Effector memory CD4-positive, alpha-beta T cell (primary cell): ENCODE measurements around the gene C3orf18.
"Not testable (repeated sequence)": the region's sequence is repeated elsewhere in the genome, so short reads cannot be mapped to it uniquely, and the experiment has no call there.

Experiments used
- DNase-seq, 3 donors: peaks; one replicate each; pipeline ENCODE4 v3.0.0-alpha.2; 2020
- H3K27ac ChIP-seq: 2 replicates; pipeline ENCODE4 v1.7.0; 2013; ENCODE audit warnings: mild to moderate bottlenecking, low read length, moderate library complexity; ENCODE audit not compliant: insufficient read depth, poor library complexity, severe bottlenecking
- H3K27me3 ChIP-seq: replicated peaks from 2 replicates; pipeline ENCODE4 v1.7.0; 2013; ENCODE audit warnings: mild to moderate bottlenecking, low read length; ENCODE audit not compliant: insufficient read depth, control insufficient read depth, poor library complexity, severe bottlenecking
- H3K36me3 ChIP-seq: 2 replicates; pipeline ENCODE4 v1.7.0; 2013; ENCODE audit warnings: mild to moderate bottlenecking, low read length, moderate library complexity; ENCODE audit not compliant: control insufficient read depth, insufficient read depth
- H3K4me1 ChIP-seq: 2 replicates; pipeline ENCODE4 v1.7.0; 2013; ENCODE audit warnings: low read length, mild to moderate bottlenecking; ENCODE audit not compliant: control insufficient read depth, insufficient read depth, poor library complexity, severe bottlenecking
- H3K4me3 ChIP-seq: 2 replicates; pipeline ENCODE4 v1.7.0; 2013; ENCODE audit warnings: low read length, low read depth, mild to moderate bottlenecking; ENCODE audit not compliant: insufficient read depth, poor library complexity, severe bottlenecking
- H3K9me3 ChIP-seq: 2 replicates; pipeline ENCODE4 v1.7.0; 2013; ENCODE audit warnings: mild to moderate bottlenecking, low read length, moderate library complexity; ENCODE audit not compliant: control insufficient read depth

Gene C3orf18

DNA sequence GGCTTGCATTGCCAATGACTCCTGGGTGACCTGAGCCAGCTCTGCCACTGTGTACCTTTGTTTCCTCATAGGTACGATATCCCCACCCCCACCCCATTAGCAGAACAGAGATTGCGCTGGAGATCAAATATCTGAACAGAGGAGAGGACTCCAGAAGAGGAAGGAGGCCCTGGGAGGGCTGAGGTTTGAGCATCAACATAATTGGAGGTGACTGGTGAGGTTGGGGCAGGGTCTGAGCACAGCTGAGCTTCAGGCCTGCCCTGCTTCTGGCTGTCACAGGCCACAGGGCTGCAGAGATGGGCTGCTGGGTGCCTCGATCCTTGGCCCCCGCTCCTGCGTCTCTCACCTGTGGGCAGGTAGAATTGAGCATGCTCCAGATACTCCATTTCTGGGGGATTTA, 42.8 kb downstream of the C3orf18 start:
- no peaks in the 10 kb centered on the region for H3K4me1 ChIP-seq
- no peaks in the 10 kb centered on the region for H3K9me3 ChIP-seq
- no peak overlapping the region for H3K27ac ChIP-seq
- H3K4me3 ChIP-seq, result no peak overlapping the region
- H3K36me3 ChIP-seq, result no peaks in the 10 kb centered on the region
- no peaks in the 10 kb centered on the region for H3K27me3 ChIP-seq
- DNase-seq, result no peak

DNA sequence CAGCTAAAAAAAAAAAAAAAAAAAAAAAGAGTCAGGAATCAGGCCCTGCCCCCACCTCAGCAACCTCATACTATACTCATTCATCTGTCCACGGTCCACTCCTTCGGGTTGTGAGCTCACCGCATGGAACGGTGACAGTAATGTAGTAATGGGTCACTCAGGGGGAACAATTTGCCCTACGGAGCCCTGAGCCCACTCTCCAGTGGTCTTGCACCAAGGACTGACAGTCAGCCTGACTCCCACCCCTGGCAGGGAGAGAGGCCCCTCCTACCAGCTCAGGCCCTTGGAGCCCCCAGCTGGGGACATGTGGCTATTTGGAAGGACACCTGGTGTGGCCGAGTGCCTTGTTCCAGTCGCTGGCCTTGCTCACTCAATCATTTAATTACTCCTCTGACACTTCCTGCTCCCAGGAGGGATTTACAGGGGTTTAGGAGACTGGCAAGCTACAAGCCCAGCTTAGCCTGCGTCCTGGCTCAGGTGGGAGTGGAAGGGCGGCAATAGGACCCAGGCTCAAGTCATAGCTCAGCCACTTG, 44.2 kb downstream of the C3orf18 start:
- Histone ChIP-seq H3K27ac (no peak overlapping the region), H3K27me3 (no peaks in the 10 kb centered on the region), H3K4me3 (no peak overlapping the region), H3K4me1 (no peaks in the 10 kb centered on the region), H3K36me3 (no peaks in the 10 kb centered on the region), H3K9me3 (no peaks in the 10 kb centered on the region)
- no peak for DNase-seq

- no peaks in the 10 kb centered on the region for H3K9me3 ChIP-seq
- H3K27me3 ChIP-seq, result no peaks in the 10 kb centered on the region
- H3K4me3 ChIP-seq, result no peak overlapping the region
- no peak overlapping the region for H3K27ac ChIP-seq
- no peaks in the 10 kb centered on the region for H3K4me1 ChIP-seq
- no peak for DNase-seq
- no peaks in the 10 kb centered on the region for H3K36me3 ChIP-seq
These were observed 46.0 kb downstream of the C3orf18 start for GRCh38 chr3:50521572-50521971.

GRCh38 chr3:50520849-50521248, 46.7 kb downstream of the C3orf18 start:
- Histone ChIP-seq H3K27ac (no peak overlapping the region), H3K9me3 (no peaks in the 10 kb centered on the region), H3K27me3 (no peaks in the 10 kb centered on the region), H3K4me3 (no peak overlapping the region), H3K36me3 (no peaks in the 10 kb centered on the region), H3K4me1 (no peaks in the 10 kb centered on the region)
- no peak for DNase-seq

- peak; percentile 41 to 58 (median 44) for DNase-seq
- no peaks in the 10 kb centered on the region for H3K36me3 ChIP-seq
- no peaks in the 10 kb centered on the region for H3K27me3 ChIP-seq
- no peak overlapping the region for H3K27ac ChIP-seq
- H3K4me3 ChIP-seq, result no peak overlapping the region
- H3K9me3 ChIP-seq, result no peaks in the 10 kb centered on the region
- no peaks in the 10 kb centered on the region for H3K4me1 ChIP-seq
These were observed 48.0 kb downstream of the C3orf18 start for GRCh38 chr3:50519471-50520089.

- Histone ChIP-seq H3K4me3 (no peak overlapping the region), H3K27ac (no peak overlapping the region), H3K4me1 (no peaks in the 10 kb centered on the region), H3K27me3 (no peaks in the 10 kb centered on the region), H3K36me3 (no peaks in the 10 kb centered on the region), H3K9me3 (no peaks in the 10 kb centered on the region)
- no peak for DNase-seq
These were observed 49.1 kb downstream of the C3orf18 start for GRCh38 chr3:50518436-50518835.

DNA sequence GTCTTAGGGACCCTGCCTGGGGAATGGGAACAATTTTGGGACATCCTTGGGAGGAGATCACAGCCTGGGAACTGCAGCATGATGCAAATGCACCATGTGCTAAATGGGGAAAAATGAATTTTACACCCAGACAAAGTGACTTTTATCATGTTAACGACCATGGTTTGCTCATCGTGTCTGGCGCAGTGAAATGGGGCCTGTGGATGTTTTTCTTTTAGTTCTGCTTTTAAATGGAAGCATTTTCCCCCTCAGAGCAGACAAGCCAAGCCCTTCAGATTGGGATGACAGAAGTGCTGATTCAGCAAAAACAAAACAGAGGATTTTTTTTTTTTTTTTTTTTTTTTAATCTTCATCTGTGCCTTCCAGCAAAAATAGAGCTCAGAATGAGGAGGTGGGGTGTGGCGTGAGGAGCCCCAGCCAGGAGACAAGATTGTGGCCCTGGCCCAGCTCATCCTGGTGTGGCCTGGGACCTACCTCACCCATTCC, 49.8 kb downstream of the C3orf18 start:
- Histone ChIP-seq H3K4me1 (no peaks in the 10 kb centered on the region), H3K9me3 (no peaks in the 10 kb centered on the region), H3K27me3 (no peaks in the 10 kb centered on the region), H3K27ac (no peak overlapping the region), H3K36me3 (no peaks in the 10 kb centered on the region), H3K4me3 (no peak overlapping the region)
- no peak for DNase-seq

DNA sequence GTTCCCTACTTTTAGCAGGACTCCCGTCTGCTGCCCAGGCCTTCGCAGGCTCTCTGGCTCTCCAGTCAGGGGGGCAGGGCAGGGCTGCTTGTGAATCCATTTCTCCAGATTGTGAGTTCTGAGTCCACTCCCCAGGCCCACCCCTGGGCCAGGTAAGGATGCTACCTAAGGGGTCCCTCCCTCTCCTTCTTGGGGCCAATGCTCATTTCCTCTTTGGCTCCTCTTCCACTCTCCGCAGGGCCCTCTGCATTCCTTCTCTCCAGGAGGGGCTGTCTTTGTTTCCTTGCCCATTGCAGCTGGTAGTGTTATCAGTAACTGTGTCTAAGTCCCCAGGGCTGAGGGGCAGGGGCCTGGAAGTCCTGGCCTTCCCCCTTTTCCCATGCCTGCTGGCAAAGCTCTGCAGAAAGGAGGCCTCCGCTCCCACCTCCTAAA, 51.1 kb downstream of the C3orf18 start:
- Histone ChIP-seq H3K36me3 (no peaks in the 10 kb centered on the region), H3K27me3 (no peaks in the 10 kb centered on the region), H3K9me3 (no peaks in the 10 kb centered on the region), H3K4me3 (no peak overlapping the region), H3K4me1 (no peaks in the 10 kb centered on the region), H3K27ac (no peak overlapping the region)
- no peak for DNase-seq

DNA sequence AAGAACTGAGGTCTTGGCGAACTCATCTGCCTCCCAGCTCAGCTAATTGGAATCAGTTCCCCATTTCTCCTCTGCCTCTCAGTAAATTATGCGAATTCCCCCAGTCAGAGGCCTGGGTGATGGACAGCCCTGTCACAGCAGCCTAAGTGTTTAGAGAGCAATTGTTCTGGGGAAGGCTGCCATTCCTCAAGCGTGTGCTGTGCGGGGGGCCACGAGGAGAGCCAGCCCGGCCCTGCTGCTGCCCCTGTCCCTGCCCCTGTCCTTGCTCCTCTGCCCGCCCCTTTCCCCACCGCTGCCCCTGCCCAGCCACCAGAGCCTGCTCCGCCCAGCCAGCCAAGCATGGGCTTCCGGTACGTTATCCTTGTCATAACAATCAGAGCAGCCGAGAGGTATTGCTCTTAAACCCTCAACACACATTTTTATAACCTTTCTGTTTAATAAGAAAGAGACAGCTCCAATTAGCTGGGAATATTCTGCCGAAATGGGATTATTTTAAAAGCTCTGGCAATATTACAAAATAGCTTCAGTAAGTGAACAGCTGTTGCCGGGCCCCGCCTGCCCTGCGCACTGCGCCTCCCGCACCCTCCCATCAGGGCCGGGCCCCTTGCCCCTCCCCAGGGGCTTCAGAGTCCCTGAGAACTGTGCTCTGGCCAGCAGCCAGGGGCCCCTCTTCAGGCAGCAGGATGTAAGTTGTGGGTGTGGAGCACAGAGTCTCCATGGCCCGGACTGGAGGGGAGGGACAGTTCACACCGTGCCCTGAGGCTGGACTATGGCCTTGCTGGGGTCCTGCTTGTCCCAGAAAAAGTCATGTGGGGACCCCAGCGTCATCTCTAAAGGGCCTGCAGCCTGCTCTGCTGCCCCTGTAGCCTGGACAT, 51.7 kb downstream of the C3orf18 start:
- no peaks in the 10 kb centered on the region for H3K36me3 ChIP-seq
- H3K27me3 ChIP-seq, result no peaks in the 10 kb centered on the region
- H3K4me3 ChIP-seq, result no peak overlapping the region
- no peaks in the 10 kb centered on the region for H3K9me3 ChIP-seq
- no peaks in the 10 kb centered on the region for H3K4me1 ChIP-seq
- no peak for DNase-seq
- no peak overlapping the region for H3K27ac ChIP-seq

- not testable (repeated sequence) for H3K36me3 ChIP-seq, H3K9me3 ChIP-seq, H3K27ac ChIP-seq, H3K4me3 ChIP-seq, DNase-seq, H3K27me3 ChIP-seq, H3K4me1 ChIP-seq
These were observed 54.6 kb downstream of the C3orf18 start for GRCh38 chr3:50512908-50513307.
